SK-N-MC (cell line): ENCODE results near the gene CRAMP1.

Experiments used
- DNase-seq: peaks from one replicate; pipeline ENCODE4 v3.0.0-alpha.2; 2011; ENCODE audit warnings: low read depth, low spot score
- H3K27ac ChIP-seq: fragments of 200-600 bp; sonication (generic); 2 replicates; pipeline ENCODE4 v1.5.1; 2016; ENCODE audit warnings: mixed run types
- H3K36me3 ChIP-seq: fragments of 200-600 bp; sonication (generic); 2 replicates; pipeline ENCODE4 v1.6.1; 2017; ENCODE audit warnings: antibody characterized with exemption, low read length, mixed read lengths; ENCODE audit not compliant: insufficient read depth
- H3K4me3 ChIP-seq: fragments of 200-600 bp; sonication (generic); 2 replicates; pipeline ENCODE4 v1.5.1; 2016
- H3K9ac ChIP-seq: fragments of 200-600 bp; sonication (generic); 2 replicates; pipeline ENCODE4 v1.8.0; 2017; ENCODE audit warnings: mixed run types, mixed read lengths; ENCODE audit not compliant: insufficient read length
- H3K9me3 ChIP-seq: fragments of 200-600 bp; sonication (generic); 2 replicates; pipeline ENCODE4 v1.6.1; 2017; ENCODE audit warnings: low read depth, mild to moderate bottlenecking, antibody characterized with exemption, low read length, moderate library complexity, mixed read lengths
- EZH2 ChIP-seq: fragments of 200-600 bp; sonication (generic); IDR thresholded peaks from one replicate; pipeline ENCODE4 v1.6.1; 2017; ENCODE audit warnings: antibody characterized with exemption
- FOXP2 ChIP-seq: optimal IDR thresholded peaks from 2 replicates; pipeline ENCODE3; 2011; ENCODE audit warnings: mild to moderate bottlenecking, moderate library complexity; ENCODE audit not compliant: insufficient read depth; ENCODE audit errors: extremely low read length, control extremely low read depth
- POLR2AphosphoS5 ChIP-seq: IDR thresholded peaks from 2 replicates; pipeline ENCODE4 v1.6.1; 2012; ENCODE audit warnings: mild to moderate bottlenecking, low read depth, low read length, borderline replicate concordance

Gene CRAMP1

DNA sequence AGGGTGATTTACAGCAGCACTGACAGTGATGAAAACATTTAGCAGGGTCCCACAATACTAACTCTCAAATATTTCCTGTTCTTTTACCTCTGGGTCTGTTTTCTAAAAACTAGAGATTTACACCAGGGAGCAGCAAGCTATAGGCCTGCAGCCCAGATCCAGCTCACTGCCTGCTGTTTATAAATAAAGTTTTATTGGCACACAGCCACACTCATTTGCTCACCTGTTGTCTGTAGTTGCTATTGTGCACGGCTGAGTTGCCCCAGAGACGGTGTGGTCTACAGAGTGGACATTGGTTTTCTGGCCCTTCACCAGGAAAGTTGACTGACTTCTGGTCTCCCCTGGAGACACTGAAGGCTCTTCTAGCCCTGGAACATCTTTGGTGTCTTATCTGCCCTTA lies 49.7 kb downstream of the CRAMP1 start:
- H3K9ac ChIP-seq: no peak overlapping the region
- H3K27ac ChIP-seq: no peak overlapping the region
- TF ChIP-seq POLR2AphosphoS5 (no peak), FOXP2 (no peak)
- H3K36me3 ChIP-seq: peaks cover 51% of the 10 kb centered on the region; the same call in 1 of the 2 replicates
- no peaks in the 10 kb centered on the region for H3K9me3 ChIP-seq
- H3K4me3 ChIP-seq: no peak overlapping the region
- DNase-seq: no peak

DNA sequence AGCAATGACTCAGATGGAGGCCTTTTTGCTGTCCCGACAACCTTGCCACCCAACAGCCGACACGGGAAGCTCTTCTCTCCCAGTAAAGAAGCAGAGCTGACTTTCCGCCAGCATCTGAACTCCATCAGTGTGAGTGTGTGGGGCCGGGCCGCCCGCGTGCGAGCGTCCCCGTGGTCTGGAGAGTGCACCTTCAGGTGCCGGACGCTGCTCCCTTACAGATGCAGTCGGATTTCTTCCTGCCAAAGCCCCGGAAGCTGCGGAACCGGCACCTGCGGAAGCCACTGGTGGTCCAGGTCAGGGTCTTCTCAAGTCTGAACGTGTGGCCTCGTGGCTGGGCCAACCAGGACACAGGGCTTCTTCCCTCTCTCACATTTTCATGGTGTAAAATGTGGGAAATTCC lies 50.4 kb downstream of the CRAMP1 start:
- H3K4me3 ChIP-seq: no peak overlapping the region
- H3K27ac ChIP-seq: no peak overlapping the region
- peaks cover 58% of the 10 kb centered on the region; the same call in 1 of the 2 replicates for H3K36me3 ChIP-seq
- no peaks in the 10 kb centered on the region for H3K9me3 ChIP-seq
- no peak overlapping the region for H3K9ac ChIP-seq
- DNase-seq: no peak
- TF ChIP-seq EZH2: no peak
- no peak for TF ChIP-seq FOXP2
- TF ChIP-seq POLR2AphosphoS5: no peak

DNA sequence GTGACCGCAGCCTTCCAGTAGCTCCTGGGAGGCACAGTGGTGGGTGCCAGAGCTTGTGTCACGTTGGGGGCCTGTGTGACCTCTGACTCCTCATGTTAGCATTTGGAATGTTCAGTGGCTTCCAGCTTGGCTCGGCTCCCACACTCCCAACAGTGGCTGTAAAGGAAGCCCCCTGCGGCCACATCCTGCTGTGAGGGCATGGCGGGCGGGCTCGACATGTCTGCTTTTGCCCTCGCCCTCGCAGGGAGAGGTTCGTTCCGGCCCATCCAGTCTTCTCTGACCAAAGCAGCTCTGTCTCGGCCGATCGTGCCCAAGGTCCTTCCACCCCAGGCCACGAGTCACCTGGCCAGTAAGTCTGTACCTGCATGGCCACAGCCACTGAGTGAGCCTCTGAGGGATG lies 53.7 kb downstream of the CRAMP1 start:
- peaks cover 78% of the 10 kb centered on the region; the same call in 1 of the 2 replicates for H3K36me3 ChIP-seq
- no peak for TF ChIP-seq EZH2
- TF ChIP-seq FOXP2: no peak
- TF ChIP-seq POLR2AphosphoS5: no peak

DNA sequence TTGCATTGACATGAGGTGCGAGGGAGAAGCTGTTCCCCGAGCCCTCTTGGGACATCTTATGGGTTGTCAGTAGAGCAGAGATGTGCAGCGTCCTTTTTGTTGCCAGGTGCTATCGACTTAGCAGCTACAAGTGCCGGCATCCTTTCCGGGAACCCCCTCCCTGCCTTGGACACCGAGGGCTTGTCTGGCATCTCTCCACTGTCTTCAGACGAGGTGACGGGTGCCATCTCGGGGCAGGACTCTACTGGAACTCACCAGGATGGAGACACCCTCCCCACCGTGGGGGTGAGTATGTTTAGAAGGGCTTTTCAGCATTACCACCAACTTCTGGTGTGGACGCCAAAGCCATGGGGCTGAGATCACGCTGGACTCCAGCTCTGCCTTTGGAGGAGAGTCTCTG lies 54.2 kb downstream of the CRAMP1 start:
- DNase-seq: no peak
- Histone ChIP-seq H3K27ac (no peak overlapping the region), H3K9ac (no peak overlapping the region), H3K4me3 (no peak overlapping the region), H3K36me3 (peaks cover 83% of the 10 kb centered on the region; the same call in 1 of the 2 replicates), H3K9me3 (no peaks in the 10 kb centered on the region)
- TF ChIP-seq POLR2AphosphoS5 (no peak), EZH2 (no peak), FOXP2 (no peak)

More for the DNA sequence above, 53.7 kb downstream of the CRAMP1 start:
- Histone ChIP-seq H3K9ac (no peak overlapping the region), H3K27ac (no peak overlapping the region), H3K4me3 (no peak overlapping the region), H3K9me3 (no peaks in the 10 kb centered on the region)
- DNase-seq: no peak

DNA sequence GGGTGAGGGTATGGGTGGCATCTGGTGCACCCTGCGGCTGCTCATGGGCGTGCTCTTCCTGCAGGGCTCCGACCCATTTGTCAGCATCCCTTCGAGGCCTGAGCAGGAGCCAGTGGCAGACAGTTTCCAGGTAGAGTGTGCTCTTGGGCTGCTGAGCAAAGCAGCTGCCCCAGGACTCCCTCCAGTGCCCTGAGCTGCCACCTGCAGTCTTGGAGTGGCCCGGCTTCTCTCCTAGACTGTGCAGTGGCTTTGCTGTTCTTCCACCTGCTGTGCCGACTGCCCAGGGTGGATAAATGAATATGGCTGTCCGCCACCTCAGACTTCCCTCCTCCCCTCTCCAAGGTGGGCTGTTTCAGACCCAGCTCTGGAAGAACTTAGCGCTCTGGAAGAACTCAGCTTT lies 55.1 kb downstream of the CRAMP1 start:
- DNase-seq: no peak
- no peak overlapping the region for H3K4me3 ChIP-seq
- no peak overlapping the region for H3K9ac ChIP-seq
- peaks cover 84% of the 10 kb centered on the region; the same call in 1 of the 2 replicates for H3K36me3 ChIP-seq
- TF ChIP-seq POLR2AphosphoS5 (no peak), FOXP2 (no peak), EZH2 (no peak)
- no peaks in the 10 kb centered on the region for H3K9me3 ChIP-seq
- no peak overlapping the region for H3K27ac ChIP-seq

DNA sequence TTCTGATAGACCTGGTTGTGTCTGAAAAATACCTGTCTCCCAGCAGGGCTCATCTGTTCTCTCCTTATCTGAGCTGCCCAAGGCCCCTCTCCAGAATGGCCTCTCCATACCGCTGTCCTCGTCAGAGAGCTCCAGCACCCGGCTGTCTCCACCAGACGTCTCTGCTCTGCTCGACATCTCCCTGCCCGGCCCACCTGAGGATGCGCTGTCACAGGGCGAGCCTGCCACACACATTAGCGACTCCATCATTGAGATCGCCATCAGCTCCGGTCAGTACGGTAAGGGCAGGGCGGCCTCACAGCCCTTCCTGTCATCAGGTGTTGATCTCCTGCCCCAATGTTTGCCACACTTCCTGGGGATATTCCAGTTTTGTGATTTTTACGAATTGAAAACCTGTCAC lies 55.8 kb downstream of the CRAMP1 start:
- Histone ChIP-seq H3K36me3 (peaks cover 82% of the 10 kb centered on the region; the same call in 1 of the 2 replicates), H3K9ac (no peak overlapping the region), H3K4me3 (no peak overlapping the region), H3K27ac (no peak overlapping the region), H3K9me3 (no peaks in the 10 kb centered on the region)
- DNase-seq: no peak
- no peak for TF ChIP-seq POLR2AphosphoS5
- no peak for TF ChIP-seq FOXP2
- TF ChIP-seq EZH2: no peak

DNA sequence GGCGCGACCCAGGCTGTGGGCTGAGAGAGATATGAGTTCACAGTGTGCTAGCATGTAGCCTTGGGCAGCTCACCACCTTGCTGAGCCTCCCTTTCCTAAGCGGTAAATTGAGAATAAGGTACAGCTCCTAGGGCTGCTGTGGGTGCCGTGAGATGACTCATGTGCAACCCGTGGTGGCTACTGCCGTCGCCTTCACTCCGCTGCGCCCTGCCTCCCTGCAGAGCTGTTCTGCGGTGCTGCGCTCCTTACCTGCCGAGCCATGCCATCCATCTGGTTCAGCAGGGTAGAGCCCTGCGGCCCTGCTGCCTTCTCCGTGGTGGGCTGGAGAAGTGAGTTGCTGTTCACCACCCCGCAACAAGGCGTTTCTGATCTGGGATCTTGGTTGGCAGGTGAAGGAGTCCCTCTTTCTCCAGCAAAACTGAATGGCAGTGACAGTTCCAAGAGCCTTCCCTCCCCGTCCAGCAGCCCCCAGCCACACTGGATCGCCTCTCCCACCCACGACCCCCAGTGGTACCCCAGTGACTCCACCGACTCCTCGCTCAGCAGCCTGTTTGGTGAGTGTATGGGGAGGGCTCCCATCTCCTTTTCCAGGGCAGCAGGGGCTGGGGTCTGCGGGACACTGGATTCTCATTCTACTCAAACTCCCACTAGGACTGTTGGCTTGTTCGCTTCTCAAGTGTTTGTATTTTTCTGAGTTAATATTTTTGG lies 56.6 kb downstream of the CRAMP1 start:
- DNase-seq: no peak
- Histone ChIP-seq H3K9ac (no peak overlapping the region), H3K27ac (no peak overlapping the region), H3K4me3 (no peak overlapping the region), H3K36me3 (peaks cover 77% of the 10 kb centered on the region; the same call in 1 of the 2 replicates), H3K9me3 (no peaks in the 10 kb centered on the region)
- no peak for TF ChIP-seq POLR2AphosphoS5
- TF ChIP-seq EZH2: no peak
- no peak for TF ChIP-seq FOXP2

DNA sequence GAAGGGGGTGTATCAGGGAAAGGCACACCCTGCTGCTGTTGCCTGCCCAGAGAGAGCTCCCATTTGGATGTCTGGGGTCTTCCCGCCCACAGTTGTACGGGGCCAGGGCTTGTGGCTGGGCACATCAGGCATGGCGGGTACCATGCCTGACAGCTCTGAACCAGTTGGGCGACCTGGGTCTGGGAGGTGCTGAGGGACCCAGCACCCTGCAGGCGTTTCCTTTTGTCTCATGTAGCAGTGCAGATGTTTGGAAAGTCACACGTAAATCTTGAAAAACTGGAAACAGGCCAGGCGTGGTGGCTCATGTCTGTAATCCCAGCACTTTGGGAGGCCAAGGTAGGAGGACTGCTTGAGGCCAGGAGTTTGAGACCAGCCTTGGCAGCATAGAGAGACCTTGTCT lies 57.5 kb downstream of the CRAMP1 start:
- Histone ChIP-seq H3K27ac (no peak overlapping the region), H3K4me3 (no peak overlapping the region), H3K9me3 (no peaks in the 10 kb centered on the region), H3K36me3 (peaks cover 81% of the 10 kb centered on the region; the same call in 1 of the 2 replicates), H3K9ac (no peak overlapping the region)
- TF ChIP-seq EZH2 (no peak), FOXP2 (no peak), POLR2AphosphoS5 (no peak)
- DNase-seq: no peak

DNA sequence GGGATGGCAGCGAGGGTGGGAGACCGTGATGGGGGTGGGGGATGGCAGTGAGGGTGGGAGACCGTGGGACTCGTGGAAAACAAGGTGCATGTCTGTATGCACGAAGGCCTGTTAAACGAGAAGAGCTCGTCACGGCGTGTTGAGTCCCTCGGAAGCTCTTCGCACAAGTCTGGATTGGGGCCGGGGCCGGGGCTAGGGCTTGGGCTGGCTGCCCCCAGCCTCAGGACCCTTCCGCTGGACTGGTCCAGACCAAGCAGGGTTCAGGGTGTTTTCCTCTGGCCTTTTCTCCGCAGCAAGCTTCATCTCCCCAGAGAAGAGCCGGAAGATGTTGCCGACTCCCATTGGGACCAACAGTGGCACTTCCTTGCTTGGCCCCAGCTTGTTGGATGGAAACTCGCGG lies 58.2 kb downstream of the CRAMP1 start:
- TF ChIP-seq POLR2AphosphoS5 (no peak), FOXP2 (no peak), EZH2 (no peak)
- Histone ChIP-seq H3K9ac (no peak overlapping the region), H3K27ac (no peak overlapping the region), H3K36me3 (peaks cover 80% of the 10 kb centered on the region; the same call in 1 of the 2 replicates), H3K9me3 (no peaks in the 10 kb centered on the region), H3K4me3 (no peak overlapping the region)
- no peak for DNase-seq
